T-helper 1 cell (primary cell): ENCODE results near the gene PRDM16.

ENCODE experiments used
- DNase-seq, 5 donors: peaks; one replicate each; pipeline ENCODE4 v3.0.0-alpha.2; 2012 to 2020

Gene PRDM16

DNA sequence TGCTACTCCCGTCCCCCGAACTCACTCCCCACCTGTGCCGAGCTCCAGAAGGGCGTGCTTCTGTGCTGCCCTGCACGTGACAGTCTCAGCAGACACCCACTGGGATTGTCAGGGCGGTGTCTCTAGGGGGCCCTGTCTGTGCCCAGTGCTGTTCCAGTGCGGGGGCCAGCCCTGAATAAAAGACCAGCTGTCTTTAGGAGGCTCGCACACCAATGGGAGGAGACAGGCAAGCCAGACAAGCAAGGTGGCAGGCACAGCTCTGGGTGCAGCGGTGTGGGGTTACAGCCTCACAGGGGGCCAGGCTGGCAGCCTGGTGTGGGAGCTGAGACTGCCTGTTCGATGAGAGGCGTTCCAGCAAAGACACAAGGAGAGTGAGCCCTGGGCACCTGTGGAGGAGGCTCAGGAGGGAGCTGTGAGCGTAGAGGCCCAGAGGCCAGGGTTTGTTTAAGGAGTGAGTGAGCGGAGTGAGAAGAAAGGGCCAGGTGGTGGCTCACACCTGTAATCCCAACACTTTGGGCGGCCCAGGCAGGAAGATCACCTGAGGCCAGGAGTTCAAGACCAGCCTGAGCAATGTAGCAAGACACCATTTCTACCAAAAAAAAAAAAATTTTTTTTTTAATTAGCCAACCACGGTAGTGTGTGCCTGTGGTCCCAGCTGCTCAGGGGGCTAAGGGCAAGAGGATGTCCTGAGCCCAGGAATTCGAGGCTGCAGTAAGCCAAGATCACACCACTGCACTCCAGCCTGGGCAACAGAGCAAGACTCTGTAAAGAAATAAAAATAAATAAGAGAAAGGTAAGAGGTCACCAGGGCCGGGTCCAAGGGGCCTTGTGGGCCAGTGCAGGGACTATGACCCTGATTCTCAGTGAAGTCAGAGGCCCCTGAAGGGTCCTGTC is 337.2 kb downstream of the PRDM16 start:
- DNase-seq: no peak

DNA sequence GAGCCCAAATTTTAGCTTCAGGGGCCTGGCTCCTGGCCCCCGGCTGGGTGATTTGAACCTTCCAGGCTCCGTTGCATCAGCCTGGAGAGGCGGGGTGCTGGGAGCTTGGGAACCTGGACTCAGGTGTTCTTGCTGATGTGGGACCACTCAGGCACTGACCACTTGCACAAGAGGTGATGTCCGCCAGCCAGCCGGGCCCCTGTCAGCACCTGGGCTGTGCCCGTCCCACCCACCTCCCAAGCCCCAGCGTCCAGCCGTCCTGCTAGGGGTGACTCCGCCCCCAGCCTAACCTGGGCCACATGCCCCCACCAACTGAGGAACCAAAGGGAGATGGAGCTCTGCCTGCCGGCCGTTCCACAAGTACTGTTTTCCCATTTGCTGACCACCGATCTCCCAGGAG is 338.0 kb downstream of the PRDM16 start:
- no peak for DNase-seq

DNA sequence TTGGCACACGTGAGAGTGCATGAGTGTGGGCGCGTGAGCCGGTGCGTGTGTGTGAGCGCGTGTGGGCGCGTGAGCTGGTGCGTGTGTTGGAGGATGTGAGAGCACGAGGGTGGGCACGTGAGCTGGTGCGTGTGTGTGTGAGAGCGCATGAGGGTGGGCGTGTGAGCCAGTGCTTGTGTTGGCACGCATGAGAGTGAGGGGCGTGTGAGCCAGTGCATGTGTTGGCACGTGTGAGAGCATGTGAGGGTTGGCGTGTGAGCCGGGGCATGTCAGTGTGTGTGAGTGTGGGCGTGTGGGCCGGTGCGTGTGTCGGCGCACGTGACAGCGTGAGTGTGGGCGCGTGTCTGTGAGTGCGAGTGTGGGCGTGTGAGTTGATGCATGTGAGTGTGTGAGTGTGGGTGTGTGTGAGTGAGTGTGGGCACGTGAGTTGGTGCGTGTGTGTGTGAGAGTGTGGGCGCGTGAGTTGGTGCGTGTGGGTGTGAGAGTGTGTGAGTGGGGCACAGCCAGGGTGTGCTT is 339.8 kb downstream of the PRDM16 start:
- no peak for DNase-seq

DNA sequence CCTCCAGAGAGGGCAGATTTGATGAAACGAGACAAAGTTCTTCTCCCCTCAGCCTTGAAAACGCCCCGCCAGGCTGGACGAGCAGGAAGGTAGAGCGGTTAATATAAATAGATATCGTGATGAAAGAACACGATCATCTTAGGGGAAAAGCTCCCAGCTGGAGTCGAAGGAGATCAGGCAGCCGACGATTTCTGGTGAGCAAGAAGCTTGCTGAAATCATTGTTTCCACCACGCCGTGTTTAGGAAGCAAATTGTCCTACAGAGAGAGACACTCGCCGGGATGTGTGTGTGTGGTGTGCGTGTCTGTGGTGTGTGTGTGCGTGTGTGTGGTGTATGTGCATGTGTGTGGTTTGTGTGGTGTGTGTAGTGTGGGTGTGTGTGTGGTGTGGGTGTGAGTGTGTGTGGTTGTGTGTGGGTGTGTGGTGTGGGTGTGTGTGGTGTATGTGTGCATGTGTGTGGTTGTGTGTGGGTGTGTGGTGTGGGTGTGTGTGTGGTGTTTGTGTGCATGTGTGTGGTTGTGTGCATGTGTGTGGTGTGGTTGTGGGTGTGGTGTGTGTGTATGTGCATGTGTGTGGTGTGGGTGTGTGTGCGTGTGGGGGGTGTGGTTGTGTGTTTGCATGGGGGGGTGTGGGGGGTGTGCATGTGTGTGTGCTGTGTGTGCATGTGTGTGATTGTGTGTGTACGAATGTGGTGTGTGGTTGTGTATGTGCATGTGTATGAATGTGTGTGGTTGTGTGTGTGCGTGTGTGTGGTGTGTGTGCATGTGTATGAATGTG is 340.6 kb downstream of the PRDM16 start:
- DNase-seq: no peak

DNA sequence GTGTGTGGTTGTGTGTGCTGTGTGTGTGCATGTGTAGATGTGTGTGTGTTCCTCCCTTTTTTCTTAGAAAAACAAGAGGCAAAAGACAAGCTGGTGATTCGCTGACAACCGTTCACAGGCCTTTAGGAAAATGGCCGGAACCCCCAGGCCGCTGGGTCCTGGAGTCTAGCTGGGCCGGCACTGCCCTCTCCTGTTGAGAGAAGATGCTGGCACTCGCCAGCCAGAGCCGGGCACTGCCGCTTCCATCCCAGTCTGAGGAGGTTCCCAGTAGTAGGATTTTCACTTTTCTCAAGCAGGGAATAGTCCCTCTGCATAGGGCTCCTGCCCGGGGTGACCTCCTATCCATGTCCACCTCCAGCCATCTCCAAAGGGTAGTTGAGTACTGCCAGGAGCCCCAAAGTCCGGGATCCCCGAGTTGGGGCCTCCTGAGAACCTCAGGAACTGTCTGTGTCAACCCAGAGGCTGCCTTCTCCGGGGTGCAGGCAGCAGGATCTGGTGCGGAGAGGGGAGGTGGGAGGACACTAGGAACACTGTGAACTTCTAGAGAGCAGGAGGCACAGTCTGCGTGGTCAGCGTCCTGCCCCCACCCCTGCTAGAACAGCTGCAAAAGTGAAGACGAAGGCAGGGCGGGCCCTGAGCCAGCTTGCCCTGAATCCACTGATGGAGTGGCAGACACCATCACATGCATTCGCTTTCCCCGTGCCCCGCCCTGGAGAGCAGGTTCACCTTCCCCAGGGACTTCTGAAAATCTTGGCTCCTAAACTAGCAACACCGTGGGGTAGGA is 341.3 kb downstream of the PRDM16 start:
- no peak for DNase-seq

DNA sequence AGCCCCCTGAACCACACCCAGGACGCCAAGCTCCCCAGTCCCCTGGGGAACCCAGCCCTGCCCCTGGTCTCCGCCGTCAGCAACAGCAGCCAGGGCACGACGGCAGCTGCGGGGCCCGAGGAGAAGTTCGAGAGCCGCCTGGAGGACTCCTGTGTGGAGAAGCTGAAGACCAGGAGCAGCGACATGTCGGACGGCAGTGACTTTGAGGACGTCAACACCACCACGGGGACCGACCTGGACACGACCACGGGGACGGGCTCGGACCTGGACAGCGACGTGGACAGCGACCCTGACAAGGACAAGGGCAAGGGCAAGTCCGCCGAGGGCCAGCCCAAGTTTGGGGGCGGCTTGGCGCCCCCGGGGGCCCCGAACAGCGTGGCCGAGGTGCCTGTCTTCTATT is 342.8 kb downstream of the PRDM16 start:
- DNase-seq: no peak

DNA sequence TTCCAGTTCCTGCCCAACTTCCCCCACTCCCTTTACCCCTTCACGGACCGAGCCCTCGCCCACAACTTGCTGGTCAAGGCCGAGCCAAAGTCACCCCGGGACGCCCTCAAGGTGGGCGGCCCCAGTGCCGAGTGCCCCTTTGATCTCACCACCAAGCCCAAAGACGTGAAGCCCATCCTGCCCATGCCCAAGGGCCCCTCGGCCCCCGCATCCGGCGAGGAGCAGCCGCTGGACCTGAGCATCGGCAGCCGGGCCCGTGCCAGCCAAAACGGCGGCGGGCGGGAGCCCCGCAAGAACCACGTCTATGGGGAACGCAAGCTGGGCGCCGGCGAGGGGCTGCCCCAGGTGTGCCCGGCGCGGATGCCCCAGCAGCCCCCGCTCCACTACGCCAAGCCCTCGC is 343.4 kb downstream of the PRDM16 start:
- no peak for DNase-seq

DNA sequence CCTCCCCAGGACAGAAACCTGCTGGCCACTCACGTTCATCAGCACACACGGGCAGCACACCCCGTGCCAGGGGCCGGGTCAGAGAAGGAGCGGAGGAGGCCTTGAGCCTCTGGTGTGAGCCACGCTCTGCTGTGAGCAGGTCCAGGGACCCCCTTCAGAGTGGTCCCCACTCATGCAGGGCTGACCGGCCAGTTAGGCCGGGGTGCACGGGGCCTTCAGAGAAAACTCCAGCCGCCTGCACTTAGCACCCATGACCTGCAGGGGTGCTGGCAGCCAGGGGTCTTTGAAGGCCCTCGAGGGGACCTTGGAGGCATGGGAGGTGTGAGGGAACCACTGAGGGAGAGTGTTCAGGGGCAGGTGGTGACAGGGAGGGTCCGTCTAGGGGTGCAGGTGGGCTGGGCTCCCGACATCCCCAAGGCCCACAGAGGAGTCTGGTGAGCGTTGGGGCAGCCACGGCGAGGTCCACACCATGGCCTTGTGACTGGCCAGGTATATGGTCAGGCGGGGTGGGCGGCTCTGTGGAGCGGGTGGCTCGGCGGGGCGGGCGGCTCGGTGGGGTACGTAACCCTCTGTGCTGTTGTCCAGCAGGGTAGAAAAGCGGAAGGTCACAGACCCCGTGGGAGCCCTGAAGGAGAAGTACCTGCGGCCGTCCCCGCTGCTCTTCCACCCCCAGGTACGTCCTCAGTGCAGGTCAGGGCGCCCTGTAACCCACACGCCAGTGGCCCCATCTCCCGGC is 345.1 kb downstream of the PRDM16 start:
- DNase-seq: no peak

DNA sequence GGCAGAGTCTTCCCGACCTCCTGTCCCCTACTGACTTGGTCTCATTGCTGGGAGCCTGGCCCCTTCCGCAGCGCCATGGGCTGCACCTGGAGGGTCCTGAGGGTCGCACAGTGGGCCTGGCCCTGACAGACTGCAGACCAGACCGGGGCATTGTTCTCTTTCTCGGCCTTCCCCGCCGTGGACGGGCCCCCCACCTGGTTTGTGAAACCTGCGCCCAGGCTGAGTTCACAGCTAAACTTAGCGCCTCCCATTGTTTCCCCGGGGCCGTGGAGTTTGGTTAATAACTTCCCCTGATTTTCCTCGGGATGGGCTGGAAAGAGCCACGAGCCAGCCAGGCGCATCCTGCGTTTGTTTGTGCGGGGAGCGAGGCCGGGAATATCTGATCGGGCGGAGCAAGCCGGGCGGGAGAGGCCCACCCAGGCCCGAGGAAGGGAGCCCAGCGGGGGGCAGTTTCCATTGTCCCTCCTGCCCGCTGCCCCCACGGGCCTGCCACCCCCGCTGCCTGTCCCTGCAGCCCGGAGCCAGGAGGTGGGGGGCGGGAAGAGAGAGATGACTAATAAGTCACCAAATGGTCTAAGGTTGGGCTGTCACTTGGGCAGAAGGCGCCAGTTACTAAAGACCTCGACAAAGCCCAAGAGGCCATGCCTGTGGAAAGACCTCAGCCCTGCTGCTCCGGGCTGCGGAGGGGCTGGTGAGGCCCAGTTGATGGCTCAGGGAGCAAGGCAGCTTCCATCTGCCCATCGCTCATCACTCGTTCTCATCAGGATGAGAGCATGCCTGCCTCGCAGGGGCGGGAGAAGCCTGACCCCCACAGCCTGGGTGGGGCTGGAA is 346.5 kb downstream of the PRDM16 start:
- no peak for DNase-seq

DNA sequence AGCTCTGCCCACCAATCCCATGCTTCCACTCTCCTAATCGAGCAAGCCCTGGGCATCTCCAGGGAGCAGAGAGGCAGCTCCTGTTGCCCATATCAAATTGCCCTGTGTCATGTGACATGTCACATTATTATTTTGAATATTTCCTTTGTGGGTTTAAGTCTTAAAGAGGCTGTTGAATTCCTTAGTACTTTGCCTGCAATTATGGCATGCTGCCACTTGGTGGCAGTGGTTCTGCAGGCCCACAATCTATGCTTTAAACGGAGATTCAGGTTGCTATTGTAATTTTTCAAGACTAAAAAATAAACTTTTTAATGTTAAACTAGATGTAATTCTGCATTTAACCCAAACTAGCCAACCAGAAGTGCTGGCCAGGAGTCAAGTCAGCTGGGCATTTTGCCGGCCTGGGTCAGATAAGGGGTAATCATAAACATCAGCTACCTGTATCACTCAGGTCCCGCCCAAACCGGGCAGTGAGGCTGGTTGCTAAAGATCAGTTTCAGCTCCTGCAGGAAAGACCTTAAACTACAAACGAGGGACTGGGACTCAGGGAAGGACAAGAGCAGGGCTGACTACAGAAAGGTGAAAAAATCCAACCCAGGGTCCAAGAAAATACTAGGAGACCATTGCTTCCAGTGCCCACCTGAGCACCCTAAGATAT is 348.2 kb downstream of the PRDM16 start:
- DNase-seq: no peak

DNA sequence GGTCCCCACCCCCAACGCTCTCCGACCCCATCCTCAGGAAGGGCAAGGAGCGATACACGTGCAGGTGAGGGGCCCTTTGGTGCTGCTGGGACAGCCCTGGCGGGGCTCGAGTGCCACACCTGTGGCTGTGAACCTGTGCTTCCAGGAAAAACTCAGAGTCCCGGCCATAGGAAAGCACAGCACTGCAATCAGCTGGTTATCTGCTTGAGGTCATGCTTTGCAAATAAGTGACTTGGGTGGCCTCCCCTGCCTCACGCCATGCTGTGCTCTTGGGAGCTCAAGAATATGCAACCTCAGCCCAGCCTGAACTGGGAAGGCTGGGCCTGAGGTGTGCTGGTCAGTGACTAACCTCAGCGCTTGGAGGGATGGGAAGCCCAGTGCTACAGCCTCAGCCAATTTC is 348.9 kb downstream of the PRDM16 start:
- no peak for DNase-seq

DNA sequence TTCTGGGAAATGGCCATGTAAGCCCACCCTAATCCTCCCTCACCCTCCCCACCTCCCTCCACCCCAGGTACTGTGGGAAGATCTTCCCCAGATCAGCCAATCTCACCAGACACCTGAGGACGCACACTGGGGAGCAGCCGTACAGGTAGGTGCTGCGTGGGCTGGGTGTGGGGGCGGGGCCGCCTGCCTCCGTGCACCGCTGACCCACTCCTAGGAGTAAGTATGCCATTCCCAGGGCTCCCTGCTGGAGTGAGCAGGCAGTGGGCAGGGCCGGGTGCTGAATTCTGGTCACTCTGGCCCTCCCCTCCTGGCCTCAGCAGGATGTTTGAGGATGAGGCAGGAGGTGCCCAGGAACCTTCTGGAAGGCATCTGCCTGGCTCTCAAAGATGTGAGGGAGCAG is 349.6 kb downstream of the PRDM16 start:
- DNase-seq: no peak

DNA sequence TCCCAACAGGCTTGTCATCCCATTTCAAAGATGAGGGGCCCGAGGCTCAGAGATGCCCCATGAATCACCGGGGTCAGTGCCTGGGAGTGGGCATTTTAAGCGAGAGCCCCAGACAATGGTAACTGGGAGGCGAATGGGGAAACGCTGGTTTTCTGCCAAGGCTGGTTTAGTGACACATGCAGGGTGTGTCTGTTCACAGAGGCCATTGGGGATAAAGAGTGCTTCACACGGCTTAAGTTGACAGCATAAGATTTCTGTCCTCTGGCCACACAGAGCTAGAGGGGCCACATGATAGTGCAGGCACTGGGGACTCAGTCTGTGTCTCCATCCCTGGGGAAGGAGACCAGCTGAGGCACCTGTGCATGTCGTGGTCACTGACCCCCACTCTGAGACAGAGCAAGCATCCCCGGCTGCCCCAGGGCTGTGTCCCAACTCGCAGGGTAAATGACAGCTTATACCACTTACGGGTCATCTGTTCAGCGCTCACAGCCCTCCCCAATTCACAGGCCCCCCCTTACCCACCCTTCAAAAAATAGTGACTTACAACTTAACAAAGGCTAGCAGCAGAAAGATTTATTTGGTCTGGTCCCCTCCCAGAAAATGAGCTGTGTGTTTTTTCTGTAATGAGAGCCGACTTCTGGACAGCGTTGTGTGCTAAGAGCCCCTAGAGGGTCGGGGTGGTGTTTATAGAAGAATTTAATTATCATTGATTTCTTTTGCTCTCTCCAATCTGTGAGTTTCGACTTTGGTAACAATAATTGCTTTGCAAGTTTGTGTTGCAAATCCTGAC is 350.6 kb downstream of the PRDM16 start:
- DNase-seq: no peak

DNA sequence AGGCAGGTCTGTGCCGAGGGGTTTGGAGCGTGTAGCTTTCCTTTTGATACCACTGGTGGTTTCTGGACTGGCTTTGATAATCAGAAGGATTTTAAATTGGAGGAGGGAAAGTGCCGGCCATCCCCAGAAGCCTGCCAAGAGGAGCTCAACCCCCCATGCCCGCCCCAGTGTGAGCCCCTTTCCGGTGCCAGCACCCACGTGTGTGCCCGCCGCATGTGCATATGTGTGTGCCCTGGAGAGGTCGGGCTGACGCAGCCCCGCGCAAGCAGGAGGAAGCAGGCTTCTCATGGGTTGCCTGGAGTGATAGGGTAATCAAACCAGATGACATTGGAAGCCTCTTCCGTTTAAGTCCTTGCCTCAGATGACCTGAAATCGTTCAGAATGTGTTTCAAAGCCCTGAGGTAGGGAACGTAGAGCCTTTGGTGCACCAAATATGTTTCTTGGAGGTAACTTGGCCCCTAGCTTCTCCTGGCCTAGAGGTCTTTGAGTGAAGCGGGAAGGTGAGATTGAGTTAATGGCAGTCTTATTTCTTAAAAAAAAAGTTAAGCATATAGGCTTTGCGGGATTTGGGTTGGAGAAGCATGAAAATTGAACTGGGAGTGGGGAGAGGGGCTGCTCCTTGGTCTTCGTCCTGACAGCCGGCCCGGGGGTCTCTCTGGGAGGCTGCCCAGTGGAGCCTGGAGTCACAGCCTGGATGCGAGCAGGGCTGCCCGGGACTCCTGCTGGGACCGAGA is 351.4 kb downstream of the PRDM16 start:
- no peak for DNase-seq

DNA sequence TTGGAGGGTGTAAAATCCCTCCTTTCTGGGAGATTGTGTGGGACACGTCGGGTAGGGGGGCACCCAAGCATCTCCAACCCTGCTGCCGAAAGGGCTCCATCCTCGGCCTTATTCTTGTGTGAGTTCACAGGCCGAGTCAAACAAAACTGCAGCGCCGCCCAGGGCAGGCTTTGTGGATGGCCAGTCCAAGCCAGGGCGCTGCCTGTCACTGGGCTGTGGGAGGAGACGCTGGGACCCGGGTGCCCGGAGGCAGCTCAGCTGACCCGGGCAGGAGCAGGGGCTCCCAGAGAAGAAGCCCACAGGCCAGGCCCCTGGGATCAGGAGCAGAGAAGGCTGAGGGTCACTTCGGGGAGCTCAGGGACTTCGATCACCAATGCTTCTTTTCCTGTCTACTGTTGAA is 353.6 kb downstream of the PRDM16 start:
- no peak for DNase-seq

DNA sequence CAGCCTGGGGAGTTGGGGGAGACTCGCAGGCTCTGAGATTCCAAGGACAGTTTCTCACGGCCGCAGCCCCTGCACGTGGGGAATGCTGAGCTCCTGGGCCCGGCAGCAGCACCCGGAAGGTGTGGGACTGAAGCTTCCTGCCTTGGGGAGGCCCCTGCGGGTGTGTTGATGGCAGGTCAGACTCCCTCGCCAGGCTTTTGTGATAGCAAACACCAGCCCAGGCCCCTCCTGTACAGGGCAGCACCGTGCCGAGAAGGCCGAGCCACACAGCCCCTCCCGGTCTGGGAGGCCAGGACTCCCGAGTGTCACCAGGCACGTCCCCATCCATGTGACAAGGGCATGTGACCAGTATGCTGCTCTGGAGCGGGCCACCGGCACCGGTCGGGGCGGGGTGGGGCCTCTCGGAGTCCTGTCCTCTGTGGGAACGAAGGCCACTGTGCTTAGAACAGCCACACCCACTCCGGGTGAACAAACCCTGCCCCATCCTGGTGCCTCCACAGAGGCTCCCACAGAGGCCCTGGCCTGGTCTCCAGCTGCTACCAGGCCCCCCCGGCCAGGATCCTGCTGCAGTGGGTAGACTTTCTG is 354.3 kb downstream of the PRDM16 start:
- no peak for DNase-seq

DNA sequence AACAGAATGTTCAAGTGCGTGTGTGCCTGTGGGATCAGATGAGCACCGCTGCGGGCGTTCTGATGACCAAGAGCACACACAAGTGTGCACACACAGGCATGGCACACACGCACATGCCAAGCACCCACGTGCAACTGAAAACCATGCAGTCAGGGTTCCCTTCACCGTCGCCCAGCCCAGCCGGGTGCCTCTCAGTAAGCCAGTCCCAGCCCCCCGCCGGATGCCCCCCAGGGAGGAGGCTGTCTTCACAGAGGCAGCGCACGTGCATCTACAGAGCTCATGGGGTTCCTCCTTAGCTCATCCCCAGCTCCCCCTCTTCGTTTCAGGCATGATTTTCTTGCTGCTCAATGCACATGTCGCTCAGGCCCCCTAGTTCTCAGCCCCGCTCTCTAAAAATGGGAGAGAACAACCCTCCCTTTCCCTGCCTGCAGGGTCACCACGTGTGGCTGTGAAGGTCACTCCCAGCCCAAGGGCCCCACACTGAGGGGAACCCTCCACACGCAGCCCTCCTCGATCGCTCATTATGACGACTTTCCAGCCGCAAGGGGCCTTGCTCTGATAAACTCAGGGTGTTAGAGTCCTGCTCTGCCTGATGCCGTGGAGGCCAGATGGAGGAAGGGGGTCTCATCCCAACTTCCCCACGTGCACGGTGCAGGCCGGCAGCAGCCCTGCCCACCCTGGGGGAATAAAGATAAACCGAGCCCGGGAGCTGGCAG is 355.1 kb downstream of the PRDM16 start:
- DNase-seq: no peak
